ENCODE data around the gene SIRT7. TPM values are rescaled to one million over a fixed set of nuclear protein-coding genes. Genes with fewer than 3 reads are reported as not detected.

The SIRT7 gene
- total RNA-seq, 6 experiments from 2014 or later = 7.4 to 15.0 (median 12.2) TPM

DNA sequence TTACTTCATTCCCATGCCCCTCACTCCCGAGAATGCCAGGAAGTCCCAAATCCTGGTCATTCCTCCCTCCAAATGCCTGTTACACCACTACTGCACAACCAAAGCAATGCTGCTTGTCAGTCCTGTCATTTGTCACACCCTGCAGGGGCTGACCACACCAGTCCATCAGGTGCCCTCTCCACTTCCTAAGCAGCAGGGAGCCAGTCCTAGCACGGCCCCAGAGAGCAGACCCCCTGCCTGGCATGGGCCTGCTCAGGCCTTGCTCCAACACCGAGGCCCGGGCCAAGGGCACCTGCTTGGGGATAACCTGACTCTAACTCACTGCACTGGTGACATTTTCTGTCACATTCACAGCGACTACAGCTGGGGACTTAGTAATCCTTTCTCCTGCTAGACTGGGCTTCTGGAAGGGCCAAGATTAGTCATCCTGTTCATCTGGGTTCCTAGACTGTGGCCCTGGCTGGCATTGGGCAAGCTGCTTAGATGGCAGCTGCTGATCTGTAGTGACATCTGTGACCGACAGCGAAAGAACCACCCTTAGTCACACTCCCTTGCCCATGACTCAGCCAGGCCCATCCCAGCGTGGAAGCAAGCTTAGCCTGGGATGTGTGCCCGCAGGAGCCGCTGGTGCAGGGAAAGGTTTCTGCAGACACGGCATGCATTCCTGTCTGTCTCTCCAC is 32.0 kb downstream of the SIRT7 start:
- H3K9me3 ChIP-seq = no peaks in the 10 kb centered on the region
- peak in 1 of 4 donors; percentile 17 for ATAC-seq
- H3K4me1 ChIP-seq = peaks cover 0 to 12% (median 5%) of the 10 kb centered on the region in 4 donors
- peaks cover 4 to 43% (median 10%) of the 10 kb centered on the region in 4 donors for H3K36me3 ChIP-seq
- intact Hi-C loops (cut with DNase I) = loop anchor here in 1 of 2 donors (10.0 kb wide), 1 partner anchor 129 kb away; no protein-coding TSS in a partner anchor
- TF ChIP-seq, protein P1, sequence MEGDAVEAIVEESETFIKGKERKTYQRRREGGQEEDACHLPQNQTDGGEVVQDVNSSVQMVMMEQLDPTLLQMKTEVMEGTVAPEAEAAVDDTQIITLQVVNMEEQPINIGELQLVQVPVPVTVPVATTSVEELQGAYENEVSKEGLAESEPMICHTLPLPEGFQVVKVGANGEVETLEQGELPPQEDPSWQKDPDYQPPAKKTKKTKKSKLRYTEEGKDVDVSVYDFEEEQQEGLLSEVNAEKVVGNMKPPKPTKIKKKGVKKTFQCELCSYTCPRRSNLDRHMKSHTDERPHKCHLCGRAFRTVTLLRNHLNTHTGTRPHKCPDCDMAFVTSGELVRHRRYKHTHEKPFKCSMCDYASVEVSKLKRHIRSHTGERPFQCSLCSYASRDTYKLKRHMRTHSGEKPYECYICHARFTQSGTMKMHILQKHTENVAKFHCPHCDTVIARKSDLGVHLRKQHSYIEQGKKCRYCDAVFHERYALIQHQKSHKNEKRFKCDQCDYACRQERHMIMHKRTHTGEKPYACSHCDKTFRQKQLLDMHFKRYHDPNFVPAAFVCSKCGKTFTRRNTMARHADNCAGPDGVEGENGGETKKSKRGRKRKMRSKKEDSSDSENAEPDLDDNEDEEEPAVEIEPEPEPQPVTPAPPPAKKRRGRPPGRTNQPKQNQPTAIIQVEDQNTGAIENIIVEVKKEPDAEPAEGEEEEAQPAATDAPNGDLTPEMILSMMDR (IDR thresholded peaks at IDR 0.05) = no peak
- TF ChIP-seq POLR2A (IDR thresholded peaks at IDR 0.05) = no peak
- WGBS (ENCODE audit: insufficient coverage, low coverage, low lambda C conversion rate, missing lambda C conversion rate) = 80% methylated on average over 1 of the region's 11 CpGs
- no peak overlapping the region for H3K27ac ChIP-seq
- no peak for DNase-seq
- no peaks in the 10 kb centered on the region for H3K27me3 ChIP-seq
- H3K4me3 ChIP-seq = no peak overlapping the region

DNA sequence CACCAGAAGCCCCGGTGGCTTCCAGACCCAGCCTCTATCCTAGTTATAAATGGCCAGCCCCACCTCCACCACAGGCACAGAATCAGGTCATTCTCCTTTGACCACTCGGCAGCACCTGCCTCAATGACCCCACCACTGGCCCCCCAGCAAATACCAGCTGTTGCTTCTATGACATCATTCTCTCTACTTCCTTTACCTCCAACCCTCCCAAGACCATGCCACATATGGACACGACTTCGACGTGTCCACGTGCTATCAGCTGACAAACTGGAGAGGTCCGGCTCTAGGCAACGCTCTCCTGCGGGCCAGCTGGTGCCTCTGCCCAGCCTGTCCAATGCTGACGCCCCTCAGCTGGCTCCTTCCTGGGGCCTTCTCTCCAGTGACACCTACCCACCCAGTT is 32.5 kb downstream of the SIRT7 start:
- TF ChIP-seq POLR2A (IDR thresholded peaks at IDR 0.05) = no peak
- no peak for DNase-seq
- Histone ChIP-seq H3K27me3 (no peaks in the 10 kb centered on the region), H3K27ac (no peak overlapping the region), H3K4me1 (peaks cover 0 to 8% (median 4%) of the 10 kb centered on the region in 4 donors), H3K4me3 (no peak overlapping the region), H3K36me3 (peaks cover 4 to 43% (median 10%) of the 10 kb centered on the region in 4 donors), H3K9me3 (no peaks in the 10 kb centered on the region)
- 90% methylated on average over 7 of the region's 10 CpGs for WGBS (ENCODE audit: insufficient coverage, low coverage, low lambda C conversion rate, missing lambda C conversion rate)
- intact Hi-C loops (cut with DNase I) = loop anchor here in 1 of 2 donors (10.0 kb wide), 1 partner anchor 129 kb away; no protein-coding TSS in a partner anchor
- ATAC-seq = no peak

DNA sequence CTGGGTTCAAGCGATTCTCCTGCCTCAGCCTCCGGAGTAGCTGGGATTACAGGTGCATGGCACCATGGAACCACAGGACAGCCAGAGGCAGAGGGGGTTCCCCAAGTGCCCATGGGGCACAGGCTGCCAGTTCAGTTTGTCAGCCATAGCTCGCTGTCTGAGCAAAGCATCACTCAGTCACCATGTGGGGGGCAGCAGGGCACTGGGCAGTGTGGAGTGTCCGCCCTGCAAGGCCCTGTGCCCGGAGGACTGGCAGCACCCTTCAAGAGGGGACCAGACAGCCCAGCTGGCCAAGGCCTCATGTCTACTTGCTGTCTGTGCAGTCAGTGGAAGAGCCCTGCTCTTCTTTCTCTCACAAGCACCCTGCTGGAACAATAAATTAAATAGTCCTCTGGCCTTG is 33.0 kb downstream of the SIRT7 start:
- TF ChIP-seq, protein P1 (IDR thresholded peaks at IDR 0.05) = no peak
- no peak for TF ChIP-seq POLR2A (IDR thresholded peaks at IDR 0.05)
- peak in 1 of 4 donors; percentile 7 for ATAC-seq
- Histone ChIP-seq H3K36me3 (peaks cover 4 to 43% (median 10%) of the 10 kb centered on the region in 4 donors), H3K4me1 (peaks cover 0 to 3% (median 1%) of the 10 kb centered on the region in 4 donors), H3K27me3 (no peaks in the 10 kb centered on the region), H3K9me3 (no peaks in the 10 kb centered on the region), H3K27ac (no peak overlapping the region), H3K4me3 (no peak overlapping the region)
- DNase-seq = no peak
- WGBS (ENCODE audit: insufficient coverage, low coverage, low lambda C conversion rate, missing lambda C conversion rate) = no CpG with 5 or more reads among the region's 5 CpGs
- intact Hi-C loops (cut with DNase I) = loop anchor here in 1 of 2 donors (10.0 kb wide), 1 partner anchor 130 kb away; no protein-coding TSS in a partner anchor

DNA sequence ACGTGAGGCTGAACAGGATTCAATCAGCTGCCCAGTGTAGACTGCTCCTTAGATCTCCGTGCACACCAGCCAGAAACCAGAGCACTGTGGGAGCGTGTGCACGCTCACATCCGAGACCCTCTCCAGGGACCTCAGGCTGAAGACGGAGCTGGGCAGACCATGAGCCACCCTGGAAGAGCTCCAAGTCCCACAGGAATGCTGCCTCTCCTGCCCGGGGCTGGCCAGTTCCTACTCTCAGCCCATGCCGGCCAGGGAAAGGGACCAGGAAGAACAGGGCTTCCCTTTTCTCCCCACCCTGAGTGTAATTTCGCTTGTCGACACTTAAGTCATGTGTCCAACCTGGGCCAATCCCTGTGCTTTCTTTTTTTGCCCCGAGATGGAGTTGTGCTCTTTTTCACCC is 33.5 kb downstream of the SIRT7 start:
- Histone ChIP-seq H3K4me1 (no peaks in the 10 kb centered on the region), H3K36me3 (peaks cover 4 to 43% (median 10%) of the 10 kb centered on the region in 4 donors), H3K9me3 (no peaks in the 10 kb centered on the region), H3K27ac (no peak overlapping the region), H3K27me3 (no peaks in the 10 kb centered on the region), H3K4me3 (no peak overlapping the region)
- 65% methylated on average over 5 of the region's 11 CpGs for WGBS (ENCODE audit: insufficient coverage, low coverage, low lambda C conversion rate, missing lambda C conversion rate)
- intact Hi-C loops (cut with DNase I) = loop anchor here in 1 of 2 donors (10.0 kb wide), 1 partner anchor 130 kb away; no protein-coding TSS in a partner anchor
- TF ChIP-seq POLR2A (IDR thresholded peaks at IDR 0.05) = no peak
- TF ChIP-seq, protein P1 (IDR thresholded peaks at IDR 0.05) = no peak
- ATAC-seq = peak in 2 of 4 donors; percentile 13 to 15
- no peak for DNase-seq

DNA sequence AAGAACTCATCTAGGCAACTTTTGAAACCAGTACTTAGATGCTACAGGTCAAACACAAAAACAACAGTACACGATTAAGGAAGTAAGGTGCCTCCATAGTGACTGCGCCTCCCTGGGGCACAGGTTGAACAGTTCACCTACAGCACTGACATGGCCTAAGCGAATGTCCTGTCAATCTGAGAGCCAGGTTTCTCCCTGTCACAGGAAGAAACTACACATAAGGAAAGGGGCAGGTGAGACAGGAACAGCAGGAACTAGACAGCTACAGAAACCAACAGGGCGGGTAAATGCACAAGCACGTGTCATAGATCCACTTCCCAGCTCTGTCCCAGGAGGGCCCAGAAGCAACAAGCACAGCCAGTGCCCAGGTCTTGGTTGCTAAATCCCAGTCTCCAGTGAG is 38.9 kb downstream of the SIRT7 start:
- H3K9me3 ChIP-seq = no peaks in the 10 kb centered on the region
- 83% methylated on average over 4 of the region's 5 CpGs for WGBS (ENCODE audit: insufficient coverage, low coverage, low lambda C conversion rate, missing lambda C conversion rate)
- no peak overlapping the region for H3K4me3 ChIP-seq
- DNase-seq (no peak), ATAC-seq (no peak)
- no peak overlapping the region for H3K27ac ChIP-seq
- intact Hi-C loops (cut with DNase I) = no loop called here
- TF ChIP-seq POLR2A (IDR thresholded peaks at IDR 0.05) = no peak
- TF ChIP-seq, protein P1 (IDR thresholded peaks at IDR 0.05) = no peak
- H3K4me1 ChIP-seq = no peaks in the 10 kb centered on the region
- H3K36me3 ChIP-seq = peaks cover 0 to 11% (median 0%) of the 10 kb centered on the region in 4 donors
- no peaks in the 10 kb centered on the region for H3K27me3 ChIP-seq
